GM11168 (cell line): Measurements from ENCODE around the gene GALNT13.

ENCODE experiments used
- in situ Hi-C: fragments of 300-500 bp; cut with MboI; formaldehyde crosslinking; loops from one replicate; pipeline ENCODE4 v1.12.0; 2022; ENCODE audit warnings: low sequenced_read_pairs; ENCODE audit not compliant: unreplicated experiment

GALNT13 gene

DNA sequence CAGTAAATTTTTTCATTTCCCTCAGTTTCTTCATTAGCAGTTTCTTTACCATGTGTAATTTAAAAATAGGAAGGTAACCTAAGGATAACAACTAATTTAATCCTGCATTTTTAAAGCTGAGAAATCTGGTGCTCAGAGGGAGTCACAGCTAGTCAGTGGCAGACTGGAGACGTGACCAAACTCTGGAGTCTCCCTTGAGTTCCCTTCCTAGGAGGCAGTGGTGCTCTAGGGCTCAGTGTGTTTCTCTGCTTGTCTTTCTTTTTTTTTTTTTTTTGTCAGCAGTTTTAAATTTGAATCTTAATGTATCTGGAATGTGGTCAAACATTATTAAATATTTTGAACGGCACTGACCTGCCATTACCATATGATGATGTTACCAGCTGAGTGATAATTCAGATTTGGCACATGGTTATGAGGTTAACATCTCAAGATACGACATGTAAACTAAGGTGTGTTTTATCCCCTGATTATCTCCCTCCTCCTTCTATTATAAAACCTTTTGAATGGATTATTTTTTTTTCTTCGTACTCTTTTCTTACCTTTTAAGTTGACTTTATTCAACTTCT lies 226.2 kb downstream of the GALNT13 start:
- in situ Hi-C loops, result no loop called here

DNA sequence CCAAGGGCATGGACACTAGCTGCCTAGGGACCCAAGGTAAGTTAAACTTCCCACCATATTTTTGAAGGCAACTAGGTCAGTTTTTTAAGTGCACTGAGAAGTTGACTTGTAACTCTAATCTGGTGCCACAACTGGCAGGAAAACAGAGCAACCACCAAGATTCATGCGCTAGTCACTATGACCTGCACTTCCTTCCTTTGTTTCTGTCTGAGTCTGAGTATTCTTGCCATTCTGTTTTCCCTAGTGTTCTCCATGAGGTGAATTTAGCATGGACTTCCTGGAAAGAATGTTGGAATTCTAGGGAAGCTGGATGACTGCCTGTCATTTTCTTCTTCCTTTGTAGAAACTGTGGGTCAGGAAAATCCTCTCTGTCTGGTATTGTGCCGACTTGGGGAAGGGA lies 249.0 kb downstream of the GALNT13 start:
- in situ Hi-C loops, result no loop called here

DNA sequence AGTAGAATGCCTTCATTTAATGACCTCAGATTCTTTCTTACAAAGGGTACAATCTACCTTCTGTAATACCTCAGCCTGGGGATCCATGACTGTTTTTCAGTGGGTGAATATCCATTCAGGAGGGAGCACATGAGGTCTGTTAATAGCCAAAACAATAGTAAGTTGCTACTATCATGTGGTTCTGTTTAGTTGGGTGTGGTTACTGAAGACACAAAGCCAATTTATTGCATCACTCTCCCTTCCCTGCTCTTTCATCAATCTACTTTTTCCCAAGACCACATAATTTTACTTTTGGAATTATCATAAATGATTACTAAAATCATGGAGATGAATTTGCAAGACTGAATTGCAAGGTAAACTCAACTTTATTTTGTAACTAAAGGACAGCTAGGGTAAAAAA lies 254.2 kb downstream of the GALNT13 start:
- in situ Hi-C loops, result no loop called here

DNA sequence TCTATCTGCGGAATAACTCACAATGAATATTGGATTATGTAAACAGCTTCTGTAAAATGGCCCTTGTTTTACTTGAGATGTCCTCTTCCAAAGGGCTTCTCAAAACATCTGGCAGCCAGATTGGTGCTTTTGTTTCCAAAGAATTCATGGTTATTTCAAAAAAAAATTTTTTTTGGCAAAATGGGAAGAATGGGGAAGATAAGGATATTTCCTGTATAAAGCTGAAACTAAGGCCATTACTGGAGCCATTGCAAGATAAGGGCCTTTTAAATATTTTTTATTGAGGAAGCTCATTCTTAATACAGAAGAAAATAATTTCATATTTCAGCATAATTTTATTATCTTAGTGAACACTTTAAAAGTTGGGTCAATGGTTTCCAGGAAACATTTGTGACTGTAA lies 259.1 kb downstream of the GALNT13 start:
- in situ Hi-C loops, result no loop called here

DNA sequence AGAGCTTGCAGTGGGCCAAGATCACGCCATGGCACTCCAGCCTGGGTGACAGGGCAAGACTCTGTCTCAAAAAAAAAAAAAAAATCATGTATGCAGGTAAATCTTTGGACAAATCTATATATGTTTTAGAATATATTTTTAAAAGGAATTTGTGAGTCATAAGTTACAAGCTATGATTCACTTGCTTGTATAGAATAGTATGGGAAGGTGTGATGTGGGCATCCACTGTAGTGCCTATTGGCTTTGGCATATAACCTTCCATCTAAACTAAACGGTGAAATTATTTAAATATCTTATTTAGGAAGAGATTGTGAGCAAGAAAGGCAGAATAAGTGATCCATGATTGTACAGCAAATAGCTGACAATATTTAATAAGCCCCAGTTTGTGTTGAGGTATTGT lies 261.1 kb downstream of the GALNT13 start:
- in situ Hi-C loops, result no loop called here

DNA sequence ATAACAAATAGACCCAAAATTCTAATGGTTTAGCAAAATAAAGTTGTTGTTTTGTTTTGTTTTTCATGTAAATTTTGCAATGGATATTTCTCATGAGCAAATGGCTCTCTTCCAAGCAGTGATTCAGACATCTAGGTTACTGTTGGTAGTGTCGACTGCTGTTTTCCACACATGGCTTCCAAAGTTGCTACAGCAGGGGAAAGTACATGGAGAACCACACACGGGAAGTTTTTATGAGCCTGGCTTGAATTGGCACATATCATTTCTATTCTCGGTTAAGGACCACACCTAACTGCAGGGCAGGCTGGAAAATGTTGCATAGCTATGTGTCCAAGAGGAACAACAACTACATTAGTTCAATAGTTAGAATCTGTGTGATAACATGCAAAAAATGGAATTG lies 262.1 kb downstream of the GALNT13 start:
- in situ Hi-C loops, result no loop called here

DNA sequence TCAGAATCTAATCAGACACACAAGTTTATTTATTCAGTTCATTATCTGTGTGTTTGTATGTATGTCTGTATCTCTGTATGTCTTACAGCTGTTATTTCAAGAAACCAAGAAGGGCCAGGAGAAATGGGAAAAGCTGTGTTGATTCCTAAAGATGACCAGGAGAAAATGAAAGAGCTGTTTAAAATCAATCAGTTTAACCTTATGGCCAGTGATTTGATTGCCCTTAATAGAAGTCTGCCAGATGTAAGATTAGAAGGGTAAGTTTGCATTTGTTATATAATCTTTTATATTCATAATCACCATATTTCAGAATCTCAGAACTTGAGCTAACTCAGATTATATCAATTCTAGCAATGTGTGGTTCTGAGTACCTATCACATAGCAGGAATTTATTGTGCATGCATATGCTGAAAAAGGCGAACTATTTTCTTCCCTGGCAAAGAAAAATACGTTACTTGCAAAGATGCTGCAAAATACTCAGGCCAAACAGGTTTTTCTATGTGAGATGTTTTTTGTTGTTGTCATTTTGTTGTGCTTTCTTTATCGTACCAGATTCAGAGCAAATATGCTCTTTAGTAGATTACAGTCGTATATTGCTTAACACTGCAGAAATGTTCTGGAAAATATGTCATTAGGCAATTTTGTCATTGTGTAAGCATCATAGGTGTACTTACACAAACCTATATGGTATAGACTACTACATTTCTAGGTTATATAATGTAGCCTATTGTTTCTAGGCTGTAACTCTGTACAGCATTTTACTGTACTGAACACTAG lies 268.7 kb downstream of the GALNT13 start:
- in situ Hi-C loops, result no loop called here

DNA sequence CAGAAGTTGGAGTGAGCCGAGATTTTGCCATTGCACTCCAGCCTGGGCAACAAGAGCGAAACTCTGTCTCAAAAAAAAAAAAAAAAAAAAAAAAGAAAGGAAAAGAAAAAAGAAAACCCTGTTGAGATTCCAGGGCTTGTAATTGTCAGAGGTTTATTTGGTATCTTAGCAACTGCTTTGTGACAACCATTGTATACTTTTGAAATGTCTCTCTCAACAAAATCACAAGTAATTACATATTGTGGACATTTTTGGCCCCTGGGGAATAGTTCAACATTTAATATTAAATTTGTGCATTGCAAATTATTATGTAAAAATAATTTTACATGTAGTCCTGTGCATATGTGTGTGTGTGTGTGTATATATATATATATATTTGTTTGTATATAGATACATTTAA lies 270.8 kb downstream of the GALNT13 start:
- in situ Hi-C loops, result no loop called here

DNA sequence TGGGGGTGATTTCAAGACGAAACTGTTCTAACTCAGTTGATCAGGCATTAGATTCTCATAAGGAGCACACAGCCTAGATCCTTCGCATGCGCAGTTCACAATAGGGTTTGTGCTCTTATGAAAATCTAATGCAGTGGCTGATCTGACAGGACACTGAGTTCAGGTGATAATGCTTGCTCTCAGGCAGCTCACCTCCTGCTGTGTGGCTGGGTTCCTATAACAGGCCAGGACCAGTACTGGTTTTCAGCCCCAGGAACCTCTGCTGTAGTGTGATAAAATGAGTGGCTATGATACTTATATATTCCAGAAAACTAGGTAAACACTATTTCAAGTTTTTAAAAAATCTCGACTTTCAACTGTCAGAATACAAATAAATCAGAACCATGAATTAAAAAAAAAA lies 271.4 kb downstream of the GALNT13 start:
- in situ Hi-C loops, result no loop called here

DNA sequence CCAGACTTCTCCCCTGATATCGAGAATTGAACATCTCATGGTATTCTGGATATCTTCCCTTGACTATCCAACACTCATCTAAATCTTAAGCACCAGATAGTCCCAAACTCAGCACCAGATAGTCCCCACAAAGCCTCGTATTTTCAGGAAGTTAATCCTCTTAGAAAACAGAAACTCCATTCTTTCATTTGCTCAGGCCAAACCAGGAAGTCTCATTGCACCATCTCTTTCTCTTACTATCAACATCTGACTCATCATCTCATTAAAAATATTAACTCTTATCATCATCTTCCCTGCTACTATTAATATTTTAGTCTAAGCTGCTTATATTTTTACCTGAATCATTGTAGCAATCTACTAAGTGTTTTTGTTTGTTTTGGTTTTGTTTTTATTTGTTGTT lies 286.4 kb downstream of the GALNT13 start:
- in situ Hi-C loops, result no loop called here

DNA sequence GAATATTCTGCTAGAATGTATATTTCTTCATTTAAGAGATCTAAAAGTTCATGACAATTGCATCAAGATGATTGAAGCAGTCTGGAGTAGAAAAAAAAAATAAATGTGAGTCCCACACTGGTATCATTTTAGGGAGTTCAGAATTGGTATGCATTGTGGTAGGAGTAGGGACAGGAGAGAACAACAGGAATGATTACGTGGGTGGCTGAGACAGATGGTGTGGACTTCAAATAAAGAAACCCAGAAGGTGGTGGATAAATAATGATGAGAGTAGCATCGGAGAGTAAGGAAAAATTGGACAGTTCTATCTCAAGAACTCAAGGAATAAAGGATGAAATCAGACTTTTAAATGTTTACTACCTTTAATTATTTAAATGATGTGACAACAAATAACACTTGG lies 289.6 kb downstream of the GALNT13 start:
- in situ Hi-C loops, result no loop called here

DNA sequence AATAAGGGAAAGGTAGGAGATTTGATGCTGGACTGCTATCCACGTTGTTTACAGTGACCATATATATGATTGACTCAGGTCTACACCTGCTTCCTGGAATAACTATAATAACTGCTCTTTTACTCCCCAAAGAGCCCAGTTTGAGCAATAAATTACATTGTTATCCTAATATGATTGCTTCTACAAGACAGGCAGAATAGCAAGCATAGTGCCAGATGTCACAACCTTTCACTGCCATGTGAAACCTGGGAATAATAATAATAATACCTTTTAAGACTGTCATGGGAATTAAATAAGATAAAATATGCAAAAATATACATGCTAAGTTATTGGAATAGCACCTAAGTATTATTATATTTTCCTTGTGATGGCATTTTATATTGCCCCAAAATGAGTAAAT lies 298.7 kb downstream of the GALNT13 start:
- in situ Hi-C loops, result no loop called here

DNA sequence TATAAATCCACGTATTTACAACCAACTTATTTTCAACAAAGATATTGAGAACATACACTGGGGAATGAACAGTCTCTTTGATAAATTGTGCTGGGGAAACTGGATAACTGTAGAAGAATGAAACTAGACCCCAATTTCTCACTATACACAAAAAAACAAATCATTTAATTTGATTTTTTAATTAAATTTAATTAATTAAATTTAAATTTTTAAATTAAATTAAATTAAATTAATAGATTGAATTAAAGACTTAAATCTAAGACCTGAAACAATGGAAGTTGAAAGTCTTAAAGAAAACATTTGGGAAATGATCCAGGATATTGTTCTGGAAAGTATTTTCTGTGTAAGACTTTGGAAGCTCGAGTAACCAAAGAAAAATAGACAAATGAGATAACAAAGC lies 301.4 kb downstream of the GALNT13 start:
- in situ Hi-C loops, result no loop called here

DNA sequence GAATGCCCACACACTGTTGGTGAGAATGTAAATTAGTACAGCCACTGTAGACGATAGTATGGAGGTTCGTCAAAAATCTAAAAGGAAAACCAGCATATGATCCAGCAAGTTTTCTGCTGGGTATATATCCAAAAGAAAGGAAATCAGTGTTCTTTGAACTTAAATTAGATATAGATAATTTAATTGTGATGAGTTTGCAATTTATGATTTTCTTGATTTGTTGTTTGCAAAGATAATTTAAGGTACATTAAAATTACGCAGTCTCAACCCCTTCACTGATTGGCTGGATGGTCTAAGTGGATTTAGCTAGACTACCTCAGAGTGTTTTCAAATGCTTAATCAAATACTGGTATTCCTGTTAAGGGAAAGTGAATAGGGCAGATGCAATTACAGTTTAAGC lies 302.2 kb downstream of the GALNT13 start:
- in situ Hi-C loops, result no loop called here

DNA sequence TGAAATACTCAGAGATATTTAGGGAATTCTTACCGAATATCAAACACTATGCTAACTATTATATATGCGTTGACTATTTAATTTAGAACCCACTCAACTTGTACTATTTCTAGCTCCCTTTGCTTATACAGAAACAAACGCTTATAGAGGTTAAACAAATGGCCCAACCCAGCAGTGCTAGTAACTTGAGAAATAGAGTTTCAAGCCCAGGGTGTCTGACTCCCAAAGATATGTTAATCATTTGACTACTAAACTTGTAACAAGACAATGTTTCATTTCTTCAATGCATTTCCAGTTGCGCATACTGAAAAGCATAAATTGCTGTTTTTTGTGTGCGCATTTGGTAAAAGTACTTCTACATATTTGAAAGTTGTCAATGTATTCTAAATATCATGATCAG lies 310.3 kb downstream of the GALNT13 start:
- in situ Hi-C loops, result no loop called here

DNA sequence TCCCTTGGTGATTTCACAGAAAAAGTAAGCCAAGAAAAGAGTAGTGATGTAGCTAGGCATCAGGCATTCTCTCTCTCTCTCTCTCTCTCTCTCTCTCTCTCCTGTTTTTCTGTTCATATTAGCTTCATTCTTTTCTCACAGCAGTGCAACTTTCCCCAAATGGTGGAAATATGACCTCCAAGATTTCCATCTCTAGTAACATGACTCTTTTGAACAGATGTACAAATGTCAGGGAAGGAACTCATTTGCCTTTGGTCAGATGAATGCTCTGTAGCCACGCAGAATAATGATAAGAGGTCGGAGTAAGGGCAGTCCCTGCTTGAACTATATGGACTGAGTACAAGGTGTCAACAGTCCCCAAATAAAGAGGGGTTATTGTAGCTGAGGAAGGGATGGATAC lies 316.2 kb downstream of the GALNT13 start:
- in situ Hi-C loops, result no loop called here

DNA sequence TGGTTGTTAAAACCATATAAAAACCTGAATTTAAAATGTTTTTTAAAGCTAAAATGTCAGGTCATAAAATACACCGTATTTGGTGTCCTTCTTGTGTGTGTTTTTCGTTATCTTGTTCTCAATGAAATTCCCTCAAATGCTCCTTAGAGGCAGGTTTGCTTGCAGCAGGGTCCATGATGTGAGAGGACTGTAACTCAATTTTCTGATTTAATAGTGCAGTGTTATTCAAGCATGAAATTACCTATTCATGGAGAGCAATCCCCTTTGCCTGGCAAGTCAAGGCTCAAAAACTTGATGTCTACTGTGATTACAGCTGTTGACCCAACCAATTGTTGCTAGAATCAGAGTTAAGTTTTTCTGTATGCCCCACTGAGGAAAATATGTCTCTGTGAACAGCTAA lies 318.2 kb downstream of the GALNT13 start:
- in situ Hi-C loops, result no loop called here

DNA sequence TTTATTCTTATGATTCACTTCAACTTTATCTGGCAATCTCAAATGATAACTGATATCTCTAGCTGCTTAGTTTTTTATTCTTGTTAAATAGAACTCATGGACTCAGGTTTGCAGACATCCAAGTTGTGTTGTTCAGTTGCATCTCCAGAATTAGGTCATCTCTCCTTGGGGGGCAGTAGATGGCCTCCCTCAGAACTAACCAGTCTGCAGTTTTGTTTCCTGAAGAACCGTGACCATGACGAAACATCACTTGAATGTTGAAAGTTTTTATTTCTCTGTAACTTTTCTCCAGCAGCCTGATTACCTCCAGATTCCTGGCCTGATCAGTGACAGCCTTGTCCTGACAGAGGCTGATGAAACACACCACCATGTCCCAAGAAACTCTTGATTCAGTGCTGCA lies 321.5 kb downstream of the GALNT13 start:
- in situ Hi-C loops, result no loop called here

DNA sequence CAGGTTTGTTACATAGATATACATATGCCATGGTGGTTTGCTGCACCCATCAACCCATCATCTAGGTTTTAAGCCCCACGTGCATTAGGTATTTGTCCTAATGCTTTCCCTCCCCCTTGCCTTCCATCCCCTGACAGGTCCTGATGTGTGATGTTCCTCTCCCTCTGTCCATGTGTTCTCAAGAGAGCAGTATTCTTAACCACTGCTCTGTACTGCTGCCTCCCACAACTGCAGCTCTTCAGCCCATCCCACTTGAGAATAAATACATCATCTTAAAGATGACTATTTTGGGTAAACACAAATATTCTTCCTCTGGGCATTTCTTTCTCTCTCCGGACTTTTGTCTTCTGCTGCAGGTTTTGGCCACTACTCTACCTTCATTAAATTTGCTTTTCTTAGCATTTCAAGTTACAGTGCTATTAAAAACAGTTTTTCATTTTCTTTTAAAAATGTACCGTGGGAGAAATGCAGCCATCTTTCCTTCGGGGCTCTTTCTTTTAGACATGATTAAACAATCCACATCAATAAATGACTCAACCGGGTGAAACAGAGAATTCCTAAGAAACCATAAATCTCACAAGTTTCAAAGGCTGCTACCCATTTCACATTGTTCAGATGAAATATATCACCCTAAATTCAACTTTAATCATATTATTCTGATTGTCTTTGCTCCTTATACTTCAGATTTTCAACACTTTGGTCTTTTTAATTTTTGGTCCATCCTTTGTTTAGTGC lies 323.4 kb downstream of the GALNT13 start:
- in situ Hi-C loops, result no loop called here

DNA sequence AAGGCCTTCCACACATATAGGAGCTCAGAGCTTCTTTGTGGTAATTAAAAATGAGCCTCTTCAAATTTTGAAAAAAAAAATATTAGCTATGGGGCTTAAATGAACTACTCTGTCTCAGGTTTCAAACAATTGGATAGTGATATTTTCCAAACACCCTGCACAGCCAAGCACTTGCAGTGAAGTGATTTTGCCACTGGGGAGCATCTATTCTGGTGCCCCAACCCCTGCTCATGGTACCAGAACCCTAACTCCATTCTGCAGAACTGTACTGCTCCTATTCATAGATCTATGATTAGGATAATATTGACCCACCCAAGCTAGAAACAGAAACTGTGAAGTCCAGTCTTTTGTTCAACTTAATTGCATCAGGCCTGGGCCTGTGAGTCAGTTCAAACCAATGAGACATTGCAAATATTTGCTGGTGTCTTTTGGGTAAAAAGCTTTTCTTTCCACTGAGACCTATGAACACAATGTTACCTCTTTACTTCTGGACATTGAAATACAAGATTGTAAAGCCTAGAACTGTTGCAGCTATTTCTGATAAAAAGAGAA lies 324.0 kb downstream of the GALNT13 start:
- in situ Hi-C loops, result no loop called here

DNA sequence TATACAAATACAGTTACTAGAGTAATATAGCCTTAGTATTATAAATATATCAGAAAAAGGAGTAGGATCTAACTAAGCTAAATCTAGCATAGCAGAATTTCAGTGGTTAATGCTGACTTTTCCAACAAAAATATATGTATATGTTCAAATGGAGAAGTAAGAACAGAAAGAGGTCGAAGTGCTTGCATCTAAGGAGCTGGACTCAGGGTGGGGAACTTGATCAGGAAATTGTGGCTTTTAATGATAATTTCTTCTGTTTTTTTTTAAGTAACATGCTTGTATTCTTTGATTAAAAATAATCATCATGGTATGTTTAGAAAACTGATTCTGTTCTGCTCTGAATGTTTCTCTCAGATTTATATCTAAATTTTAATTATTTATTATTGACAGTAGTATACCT lies 327.1 kb downstream of the GALNT13 start:
- in situ Hi-C loops, result no loop called here
